KMS-11 (cell line): ENCODE measurements around the gene HBEGF.
A peak's percentile ranks its signal among the peaks of the same experiment; 100 is the strongest.

Experiments used
- H2AFZ ChIP-seq: fragments of 200-600 bp; sonication (generic); 2 replicates; pipeline ENCODE4 v1.6.1; 2016; ENCODE audit warnings: antibody characterized with exemption, mixed run types, low read depth
- H3K27ac ChIP-seq: fragments of 200-600 bp; sonication (generic); 2 replicates; pipeline ENCODE4 v1.6.1; 2016; ENCODE audit warnings: mild to moderate bottlenecking, mixed run types
- H3K27me3 ChIP-seq: fragments of 200-600 bp; sonication (generic); 2 replicates; pipeline ENCODE4 v1.6.1; 2017; ENCODE audit warnings: mild to moderate bottlenecking, low read depth, mixed run types, moderate library complexity; ENCODE audit not compliant: insufficient read depth
- H3K36me3 ChIP-seq: fragments of 200-600 bp; sonication (generic); 2 replicates; pipeline ENCODE4 v1.6.1; 2017; ENCODE audit warnings: mild to moderate bottlenecking, mixed run types; ENCODE audit not compliant: insufficient read depth
- H3K4me1 ChIP-seq: fragments of 200-600 bp; sonication (generic); 2 replicates; pipeline ENCODE4 v1.6.1; 2016; ENCODE audit warnings: mild to moderate bottlenecking, low read depth, mixed run types; ENCODE audit not compliant: poor library complexity, severe bottlenecking
- H3K4me2 ChIP-seq: fragments of 200-600 bp; sonication (generic); 2 replicates; pipeline ENCODE4 v1.7.0; 2016; ENCODE audit warnings: mild to moderate bottlenecking, mixed run types
- H3K4me3 ChIP-seq: fragments of 200-600 bp; sonication (generic); IDR thresholded peaks from 2 replicates; pipeline ENCODE4 v1.6.1; 2017; ENCODE audit warnings: low read depth, low read length, mixed read lengths; ENCODE audit not compliant: insufficient read depth
- H3K79me2 ChIP-seq: fragments of 200-600 bp; sonication (generic); 2 replicates; pipeline ENCODE4 v1.6.1; 2016; ENCODE audit warnings: low read depth, mixed run types; ENCODE audit not compliant: insufficient read depth
- H3K9ac ChIP-seq: fragments of 200-600 bp; sonication (generic); 2 replicates; pipeline ENCODE4 v1.6.1; 2016; ENCODE audit warnings: mild to moderate bottlenecking, mixed run types
- H4K20me1 ChIP-seq: fragments of 200-600 bp; sonication (generic); 2 replicates; pipeline ENCODE4 v1.6.1; 2016; ENCODE audit warnings: mild to moderate bottlenecking, mixed run types; ENCODE audit not compliant: insufficient read depth
- CTCF ChIP-seq: fragments of 200-600 bp; sonication (generic); conservative IDR thresholded peaks from 2 replicates; pipeline ENCODE4 v1.6.1; 2017; ENCODE audit warnings: low read depth, mild to moderate bottlenecking, antibody characterized with exemption, low read length, moderate library complexity, mixed read lengths

The HBEGF gene

GRCh38 chr5:140294753-140295152 lies 51.6 kb downstream of the HBEGF start:
- peak overlapping the region; percentile 5; the same call in 1 of the 2 replicates for H3K4me2 ChIP-seq

GRCh38 chr5:140293849-140294100 lies 52.6 kb downstream of the HBEGF start:
- peaks cover 20% of the 10 kb centered on the region for H3K4me1 ChIP-seq

More at GRCh38 chr5:140294753-140295152, 51.6 kb downstream of the HBEGF start:
- TF ChIP-seq CTCF = no peak
- H3K4me3 ChIP-seq = no peak overlapping the region
- no peaks in the 10 kb centered on the region for H3K36me3 ChIP-seq
- H3K79me2 ChIP-seq = peaks cover 16% of the 10 kb centered on the region
- H4K20me1 ChIP-seq = no peaks in the 10 kb centered on the region
- H2AFZ ChIP-seq = no peak overlapping the region
- H3K9ac ChIP-seq = no peak overlapping the region
- no peaks in the 10 kb centered on the region for H3K27me3 ChIP-seq
- H3K4me1 ChIP-seq = peaks cover 20% of the 10 kb centered on the region
- H3K27ac ChIP-seq = no peak overlapping the region

GRCh38 chr5:140293091-140293848 lies 53.1 kb downstream of the HBEGF start:
- Histone ChIP-seq H2AFZ (no peak overlapping the region), H3K27ac (no peak overlapping the region), H3K4me1 (peaks cover 20% of the 10 kb centered on the region), H3K9ac (no peak overlapping the region), H3K4me2 (no peak overlapping the region), H3K4me3 (no peak overlapping the region), H3K36me3 (no peaks in the 10 kb centered on the region), H3K79me2 (peaks cover 16% of the 10 kb centered on the region), H3K27me3 (no peaks in the 10 kb centered on the region), H4K20me1 (no peaks in the 10 kb centered on the region)
- TF ChIP-seq CTCF = no peak

More at GRCh38 chr5:140293849-140294100, 52.6 kb downstream of the HBEGF start:
- H3K36me3 ChIP-seq = no peaks in the 10 kb centered on the region
- no peak overlapping the region for H3K9ac ChIP-seq
- TF ChIP-seq CTCF = no peak
- H3K27me3 ChIP-seq = no peaks in the 10 kb centered on the region
- H2AFZ ChIP-seq = no peak overlapping the region
- H3K79me2 ChIP-seq = peaks cover 16% of the 10 kb centered on the region
- no peak overlapping the region for H3K4me2 ChIP-seq
- H4K20me1 ChIP-seq = no peaks in the 10 kb centered on the region
- no peak overlapping the region for H3K4me3 ChIP-seq
- no peak overlapping the region for H3K27ac ChIP-seq

GRCh38 chr5:140292212-140293036 lies 54.0 kb downstream of the HBEGF start:
- no peaks in the 10 kb centered on the region for H4K20me1 ChIP-seq
- H3K9ac ChIP-seq = no peak overlapping the region
- H3K4me3 ChIP-seq = no peak overlapping the region
- H3K4me1 ChIP-seq = peaks cover 20% of the 10 kb centered on the region
- H2AFZ ChIP-seq = no peak overlapping the region
- peaks cover 16% of the 10 kb centered on the region for H3K79me2 ChIP-seq
- no peaks in the 10 kb centered on the region for H3K27me3 ChIP-seq
- no peak for TF ChIP-seq CTCF
- no peaks in the 10 kb centered on the region for H3K36me3 ChIP-seq
- H3K27ac ChIP-seq = no peak overlapping the region
- H3K4me2 ChIP-seq = no peak overlapping the region
